Breast epithelium (tissue), 3 donors: ENCODE measurements around the gene NME8.

Experiments
- CTCF ChIP-seq, 3 donors: fragments of 450-650 bp; IDR thresholded peaks; one replicate each; pipeline ENCODE4 v1.5.1; 2016 to 2017; ENCODE audit warnings: antibody characterized with exemption in 3 of 3, mild to moderate bottlenecking in 3 of 3, moderate library complexity in 3 of 3
- POLR2A ChIP-seq: fragments of 450-650 bp; IDR thresholded peaks from one replicate; pipeline ENCODE4 v1.6.1; 2016; ENCODE audit warnings: antibody characterized with exemption, mild to moderate bottlenecking, moderate library complexity
- POLR2AphosphoS5 ChIP-seq, 3 donors: sonication (generic); formaldehyde crosslinking; IDR thresholded peaks; one replicate each; pipeline ENCODE4 v1.6.1; 2017; ENCODE audit warnings: antibody characterized with exemption in 3 of 3

GRCh38 chr7:37932543-37932942 is 84.1 kb downstream of the NME8 start:
- TF ChIP-seq CTCF (IDR thresholded peaks at IDR 0.05): no peak
- TF ChIP-seq POLR2AphosphoS5 (IDR thresholded peaks at IDR 0.05): no peak
- TF ChIP-seq POLR2A: no peak
